ENCODE measurements around the gene PLK3. TPM values are rescaled to one million over a fixed set of nuclear protein-coding genes. Genes with fewer than 3 reads are reported as not detected.
A peak's percentile ranks its signal among the peaks of the same experiment; 100 is the strongest.

PLK3 gene
- polyA plus RNA-seq, 2 of the 4 experiments (the other 2 are of a cell fraction): 11.2 to 12.6 TPM

DNA sequence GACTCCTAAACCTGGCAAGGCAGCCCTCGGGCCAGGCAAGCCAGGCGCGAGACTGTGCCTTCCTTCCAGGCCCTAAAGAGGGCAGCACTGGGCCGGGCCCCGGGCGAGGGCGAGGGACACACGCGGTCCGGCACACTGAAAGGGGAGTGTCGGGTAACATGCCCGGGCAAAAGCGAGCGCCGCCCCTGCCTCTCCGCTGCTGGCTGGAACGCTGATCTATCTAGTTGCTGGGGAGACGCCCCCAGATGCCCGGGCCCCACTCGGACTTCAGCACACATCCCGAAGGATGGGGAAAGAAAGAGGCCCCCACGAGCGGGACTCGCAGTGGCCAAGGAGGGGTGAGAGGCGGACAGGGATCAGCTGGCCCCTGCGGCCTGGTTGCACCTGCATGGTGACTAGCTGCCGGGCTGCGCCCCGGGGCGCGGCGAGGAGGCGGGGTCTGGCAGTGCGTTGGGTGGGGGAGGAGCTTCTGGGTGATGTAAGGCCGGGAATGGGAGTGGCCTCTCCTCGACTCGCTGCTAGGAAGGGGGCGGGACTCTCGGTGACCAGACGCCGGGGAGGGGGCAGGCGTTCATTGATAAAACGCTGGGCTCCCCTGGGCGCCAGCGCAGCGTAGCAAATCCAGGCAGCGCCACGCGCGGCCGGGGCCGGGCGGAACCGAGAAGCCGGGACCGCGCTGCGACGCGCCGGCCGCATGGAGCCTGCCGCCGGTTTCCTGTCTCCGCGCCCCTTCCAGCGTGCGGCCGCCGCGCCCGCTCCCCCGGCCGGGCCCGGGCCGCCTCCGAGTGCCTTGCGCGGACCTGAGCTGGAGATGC, at the start of gene PLK3 (continued):
- TF ChIP-seq NFE2L2 (conservative IDR thresholded peaks at IDR 0.05; ENCODE audit: low read length) (no peak), HDAC2 (IDR thresholded peaks at IDR 0.05) (no peak), KDM5A (IDR thresholded peaks at IDR 0.05) (no peak), TFCP2L1 (CRISPR knock-in tag; IDR thresholded peaks at IDR 0.05) (no peak), FOSL2 (IDR thresholded peaks at IDR 0.05) (no peak), FOSL2 (CRISPR knock-in tag; IDR thresholded peaks at IDR 0.05) (no peak), RARB (CRISPR knock-in tag; IDR thresholded peaks at IDR 0.05) (no peak), POLR2A (IDR thresholded peaks at IDR 0.05; ENCODE audit: low read length) (peak; percentile 85), CEBPB (IDR thresholded peaks at IDR 0.05) (peak in 1 of 2 experiments; percentile 13; a peak in 2 of 4 replicates)
- TF ChIP-seq, protein P1, sequence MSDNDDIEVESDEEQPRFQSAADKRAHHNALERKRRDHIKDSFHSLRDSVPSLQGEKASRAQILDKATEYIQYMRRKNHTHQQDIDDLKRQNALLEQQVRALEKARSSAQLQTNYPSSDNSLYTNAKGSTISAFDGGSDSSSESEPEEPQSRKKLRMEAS (IDR thresholded peaks at IDR 0.05): peak; percentile 95

- ChIA-PET POLR2A (no interaction called here), CTCF (no interaction called here)
- no peak overlapping the region for H3K27ac ChIP-seq
- H3K4me1 ChIP-seq: no peaks in the 10 kb centered on the region
- DNase-seq (ENCODE audit: low read depth in 1 of 2, low spot score in 1 of 2): no peak
- TF ChIP-seq USF2 (IDR thresholded peaks at IDR 0.05) (no peak), TP53 (CRISPR knock-in tag; IDR thresholded peaks at IDR 0.05) (no peak), RNF2 (IDR thresholded peaks at IDR 0.05; ENCODE audit: borderline replicate concordance, low read depth) (no peak), FOSL2 (IDR thresholded peaks at IDR 0.05) (no peak), FOSL2 (CRISPR knock-in tag; IDR thresholded peaks at IDR 0.05) (no peak)
- TF ChIP-seq, protein P2, sequence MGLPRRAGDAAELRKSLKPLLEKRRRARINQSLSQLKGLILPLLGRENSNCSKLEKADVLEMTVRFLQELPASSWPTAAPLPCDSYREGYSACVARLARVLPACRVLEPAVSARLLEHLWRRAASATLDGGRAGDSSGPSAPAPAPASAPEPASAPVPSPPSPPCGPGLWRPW (IDR thresholded peaks at IDR 0.05): no peak
- TF ChIP-seq, protein P3, sequence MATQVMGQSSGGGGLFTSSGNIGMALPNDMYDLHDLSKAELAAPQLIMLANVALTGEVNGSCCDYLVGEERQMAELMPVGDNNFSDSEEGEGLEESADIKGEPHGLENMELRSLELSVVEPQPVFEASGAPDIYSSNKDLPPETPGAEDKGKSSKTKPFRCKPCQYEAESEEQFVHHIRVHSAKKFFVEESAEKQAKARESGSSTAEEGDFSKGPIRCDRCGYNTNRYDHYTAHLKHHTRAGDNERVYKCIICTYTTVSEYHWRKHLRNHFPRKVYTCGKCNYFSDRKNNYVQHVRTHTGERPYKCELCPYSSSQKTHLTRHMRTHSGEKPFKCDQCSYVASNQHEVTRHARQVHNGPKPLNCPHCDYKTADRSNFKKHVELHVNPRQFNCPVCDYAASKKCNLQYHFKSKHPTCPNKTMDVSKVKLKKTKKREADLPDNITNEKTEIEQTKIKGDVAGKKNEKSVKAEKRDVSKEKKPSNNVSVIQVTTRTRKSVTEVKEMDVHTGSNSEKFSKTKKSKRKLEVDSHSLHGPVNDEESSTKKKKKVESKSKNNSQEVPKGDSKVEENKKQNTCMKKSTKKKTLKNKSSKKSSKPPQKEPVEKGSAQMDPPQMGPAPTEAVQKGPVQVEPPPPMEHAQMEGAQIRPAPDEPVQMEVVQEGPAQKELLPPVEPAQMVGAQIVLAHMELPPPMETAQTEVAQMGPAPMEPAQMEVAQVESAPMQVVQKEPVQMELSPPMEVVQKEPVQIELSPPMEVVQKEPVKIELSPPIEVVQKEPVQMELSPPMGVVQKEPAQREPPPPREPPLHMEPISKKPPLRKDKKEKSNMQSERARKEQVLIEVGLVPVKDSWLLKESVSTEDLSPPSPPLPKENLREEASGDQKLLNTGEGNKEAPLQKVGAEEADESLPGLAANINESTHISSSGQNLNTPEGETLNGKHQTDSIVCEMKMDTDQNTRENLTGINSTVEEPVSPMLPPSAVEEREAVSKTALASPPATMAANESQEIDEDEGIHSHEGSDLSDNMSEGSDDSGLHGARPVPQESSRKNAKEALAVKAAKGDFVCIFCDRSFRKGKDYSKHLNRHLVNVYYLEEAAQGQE (IDR thresholded peaks at IDR 0.05): no peak
- 100% methylated on average over 2 of the region's 2 CpGs for WGBS (ENCODE audit: missing lambda C conversion rate)
- ATAC-seq: no peak
- no peaks in the 10 kb centered on the region for H3K9me3 ChIP-seq
- H3K4me3 ChIP-seq: no peak overlapping the region
- no peak overlapping the region for H3K4me2 ChIP-seq
- no peak for FAIRE-seq
These were observed 42.8 kb upstream of the PLK3 start for GRCh38 chr1:44757420-44757819.

- ChIA-PET POLR2A (no interaction called here), CTCF (interaction anchor here (1.9 kb wide), 1 partner anchor 9 kb away, joined by 5 read pairs; no protein-coding TSS in a partner anchor)
- Histone ChIP-seq H3K4me3 (no peak overlapping the region), H3K4me1 (no peaks in the 10 kb centered on the region), H3K27ac (no peak overlapping the region), H3K4me2 (no peak overlapping the region), H3K9me3 (no peaks in the 10 kb centered on the region)
- WGBS (ENCODE audit: missing lambda C conversion rate): 88% methylated on average over 6 of the region's 11 CpGs
- FAIRE-seq (no peak), ATAC-seq (no peak), DNase-seq (ENCODE audit: low read depth in 1 of 2, low spot score in 1 of 2) (no peak)
- TF ChIP-seq EHF (CRISPR knock-in tag; IDR thresholded peaks at IDR 0.05) (no peak), HMGXB4 (CRISPR knock-in tag; IDR thresholded peaks at IDR 0.05; ENCODE audit: borderline replicate concordance) (no peak), JUNB (IDR thresholded peaks at IDR 0.05) (no peak), NFE2L2 (conservative IDR thresholded peaks at IDR 0.05; ENCODE audit: low read length) (no peak)
- TF ChIP-seq, protein P2 (IDR thresholded peaks at IDR 0.05): no peak
These were observed 41.1 kb upstream of the PLK3 start for GRCh38 chr1:44759077-44759476.
